Liver (tissue), 9 donors: ENCODE measurements around the gene SNCB. TPM values are rescaled to one million over a fixed set of nuclear protein-coding genes. Genes with fewer than 3 reads are reported as not detected.

Source experiments
- DNase-seq: peaks from one replicate; pipeline ENCODE4 v3.0.0-alpha.2; 2017; ENCODE audit warnings: low spot score
- H3K27ac ChIP-seq, 2 donors: one replicate each; pipeline ENCODE4 v1.7.0; 2013; ENCODE audit warnings: inconsistent platforms in 2 of 2, low read length in 2 of 2, control low read depth in 1 of 2, low read depth in 1 of 2, mild to moderate bottlenecking in 1 of 2
- H3K27me3 ChIP-seq, 4 donors: one replicate each; pipeline versions ENCODE4 v1.6.1 to v1.7.0; 2013; ENCODE audit warnings: low read length in 3 of 4, inconsistent platforms in 1 of 4, mild to moderate bottlenecking in 1 of 4, moderate library complexity in 1 of 4; ENCODE audit not compliant: control insufficient read depth in 4 of 4, insufficient read depth in 4 of 4
- H3K36me3 ChIP-seq, 4 donors: one replicate each; pipeline versions ENCODE4 v1.6.1 to v1.7.0; 2013; ENCODE audit warnings: low read length in 3 of 4, mild to moderate bottlenecking in 3 of 4, low read depth in 1 of 4, moderate library complexity in 1 of 4; ENCODE audit not compliant: control insufficient read depth in 4 of 4, insufficient read depth in 3 of 4
- H3K4me1 ChIP-seq, 4 donors: one replicate each; pipeline versions ENCODE4 v1.6.1 to v1.7.0; 2013; ENCODE audit warnings: low read length in 3 of 4, mild to moderate bottlenecking in 3 of 4, moderate library complexity in 1 of 4; ENCODE audit not compliant: control insufficient read depth in 4 of 4, insufficient read depth in 4 of 4
- H3K4me3 ChIP-seq, 3 donors: one replicate each; pipeline versions ENCODE4 v1.6.1 to v1.7.0; 2013; ENCODE audit warnings: low read length in 3 of 3, control low read depth in 1 of 3, low read depth in 1 of 3, mild to moderate bottlenecking in 1 of 3
- H3K9ac ChIP-seq, 2 donors: one replicate each; pipeline ENCODE4 v1.7.0; 2013; ENCODE audit warnings: low read length in 2 of 2, mild to moderate bottlenecking in 2 of 2, moderate library complexity in 2 of 2, control low read depth in 1 of 2, low read depth in 1 of 2
- H3K9me3 ChIP-seq, 4 donors: one replicate each; pipeline versions ENCODE4 v1.6.1 to v1.7.0; 2013; ENCODE audit warnings: low read length in 3 of 4; ENCODE audit not compliant: control insufficient read depth in 4 of 4
- EGR1 ChIP-seq, 2 donors: IDR thresholded peaks; 2 replicates each; pipeline ENCODE4 v1.6.1; 2016 to 2018; ENCODE audit warnings: antibody characterized with exemption in 2 of 2, low read depth in 2 of 2
- FOXA2 ChIP-seq: IDR thresholded peaks from 2 replicates; pipeline ENCODE4 v1.6.1; 2016; ENCODE audit warnings: antibody characterized with exemption
- HNF4A ChIP-seq, 2 donors: conservative IDR thresholded peaks; 2 replicates each; pipeline ENCODE4 v1.6.1; 2016; ENCODE audit warnings: antibody characterized with exemption in 2 of 2, mild to moderate bottlenecking in 2 of 2
- HNF4G ChIP-seq: IDR thresholded peaks from 2 replicates; pipeline ENCODE4 v1.6.1; 2016; ENCODE audit warnings: antibody characterized with exemption
- JUND ChIP-seq, 2 donors: IDR thresholded peaks; 2 replicates each; pipeline ENCODE4 v1.6.1; 2016; ENCODE audit warnings: antibody characterized with exemption in 2 of 2
- WGBS: extraction: QIAGEN DNeasy Blood & Tissue Kit; methylation state at CpG from one replicate; pipeline ENCODE4 v1.1.7; 2013; 5-methylcytosine and 5-hydroxymethylcytosine counted together
- polyA plus RNA-seq, 2 donors: library from polyadenylated mRNA; stranded (reverse) in 1 of 2; unstranded in 1 of 2; fragments of 200-250 nt in 1 of 2; fragments of >200 nt in 1 of 2; fragmentation: Nextera tagmentation in 1 of 2; extraction: Ambion mirVana in 1 of 2; gene quantifications; one replicate each; pipeline versions ENCODE4 v1.2.1 to v1.2.3, GENCODE V29; 2013 to 2015
- total RNA-seq, 2 donors: library from RNA; depleted of rRNA; stranded (reverse); fragments of >200 nt; gene quantifications; one replicate each; pipeline ENCODE4 v1.2.3, GENCODE V29; 2014
- TF ChIP-seq, protein P1 (sequence below): IDR thresholded peaks from 2 replicates; pipeline ENCODE4 v1.6.1; 2016; ENCODE audit warnings: antibody characterized with exemption
- TF ChIP-seq, protein P2 (sequence below): IDR thresholded peaks from 2 replicates; pipeline ENCODE4 v1.6.1; 2016; ENCODE audit warnings: antibody characterized with exemption, mild to moderate bottlenecking
- TF ChIP-seq, protein P3 (sequence below): IDR thresholded peaks from 2 replicates; pipeline ENCODE4 v1.6.1; 2016; ENCODE audit warnings: antibody characterized with exemption
- TF ChIP-seq, protein P4 (sequence below): fragments of 150-350 bp; IDR thresholded peaks from 2 replicates; pipeline ENCODE4 v1.5.1; 2017; ENCODE audit warnings: improper control_type of control experiment, low read depth, low read length; ENCODE audit not compliant: missing input control
- donor health status: healthy.
- donor health status: healthy.
- donor health status: healthy.
- donor health status: healthy.
- donor health status: healthy.

SNCB gene
- total and polyA plus RNA-seq, 4 donors: not detected

DNA sequence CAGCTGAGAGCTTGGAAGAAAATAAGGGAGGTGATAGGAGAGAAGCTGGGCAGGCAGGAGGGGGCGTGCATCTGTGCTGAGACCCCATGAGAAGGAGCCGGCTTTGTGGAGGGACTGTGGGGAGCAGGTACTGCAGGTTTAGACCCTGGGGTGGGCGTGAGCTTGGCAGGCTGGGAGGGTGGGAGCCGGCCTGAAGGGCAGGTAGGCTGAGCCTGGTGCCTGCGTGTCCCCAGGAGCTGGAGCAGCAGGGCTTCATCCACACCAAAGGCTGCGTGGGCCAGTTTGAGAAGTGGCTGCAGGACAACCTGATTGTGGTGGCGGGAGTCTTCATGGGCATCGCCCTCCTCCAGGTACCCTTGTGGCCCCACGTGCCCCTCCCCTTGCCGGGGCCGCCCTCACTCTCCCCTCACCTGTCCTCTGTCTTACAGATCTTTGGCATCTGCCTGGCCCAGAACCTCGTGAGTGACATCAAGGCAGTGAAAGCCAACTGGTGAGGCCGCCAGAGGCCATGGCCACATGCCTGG, 26.2 kb upstream of the SNCB start:
- TF ChIP-seq EGR1 (IDR thresholded peaks at IDR 0.05; ENCODE audit: low read depth in 2 of 2) (no peak), FOXA2 (no peak), HNF4G (no peak)
- TF ChIP-seq, protein P1, sequence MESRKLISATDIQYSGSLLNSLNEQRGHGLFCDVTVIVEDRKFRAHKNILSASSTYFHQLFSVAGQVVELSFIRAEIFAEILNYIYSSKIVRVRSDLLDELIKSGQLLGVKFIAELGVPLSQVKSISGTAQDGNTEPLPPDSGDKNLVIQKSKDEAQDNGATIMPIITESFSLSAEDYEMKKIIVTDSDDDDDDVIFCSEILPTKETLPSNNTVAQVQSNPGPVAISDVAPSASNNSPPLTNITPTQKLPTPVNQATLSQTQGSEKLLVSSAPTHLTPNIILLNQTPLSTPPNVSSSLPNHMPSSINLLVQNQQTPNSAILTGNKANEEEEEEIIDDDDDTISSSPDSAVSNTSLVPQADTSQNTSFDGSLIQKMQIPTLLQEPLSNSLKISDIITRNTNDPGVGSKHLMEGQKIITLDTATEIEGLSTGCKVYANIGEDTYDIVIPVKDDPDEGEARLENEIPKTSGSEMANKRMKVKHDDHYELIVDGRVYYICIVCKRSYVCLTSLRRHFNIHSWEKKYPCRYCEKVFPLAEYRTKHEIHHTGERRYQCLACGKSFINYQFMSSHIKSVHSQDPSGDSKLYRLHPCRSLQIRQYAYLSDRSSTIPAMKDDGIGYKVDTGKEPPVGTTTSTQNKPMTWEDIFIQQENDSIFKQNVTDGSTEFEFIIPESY: no peak
- H3K4me3 ChIP-seq: no peak overlapping the region
- H3K36me3 ChIP-seq: peaks cover 0 to 12% (median 1%) of the 10 kb centered on the region in 4 donors
- WGBS: 93% methylated on average over 13 of the region's 13 CpGs
- H3K9ac ChIP-seq: no peak overlapping the region
- no peaks in the 10 kb centered on the region for H3K9me3 ChIP-seq
- H3K4me1 ChIP-seq: peaks cover 2 to 20% (median 14%) of the 10 kb centered on the region in 4 donors
- no peak for DNase-seq
- H3K27ac ChIP-seq: no peak overlapping the region
- no peaks in the 10 kb centered on the region for H3K27me3 ChIP-seq

DNA sequence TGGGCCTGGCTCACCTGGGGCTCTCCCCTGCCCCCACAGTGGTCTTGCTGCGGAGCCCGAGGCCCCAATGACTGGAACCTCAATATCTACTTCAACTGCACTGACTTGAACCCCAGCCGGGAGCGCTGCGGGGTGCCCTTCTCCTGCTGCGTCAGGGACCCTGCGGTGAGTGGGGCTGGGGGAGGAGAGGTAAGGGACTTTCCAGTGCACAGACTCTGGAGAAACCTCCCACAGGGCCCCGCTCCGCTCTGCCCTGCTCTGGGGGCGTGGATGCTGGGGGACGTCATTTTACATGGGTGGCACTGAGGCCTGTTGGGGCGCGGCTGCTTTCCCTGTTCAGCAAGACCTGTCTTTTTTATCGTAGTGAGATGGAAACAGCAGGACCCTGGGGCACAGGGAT, 24.5 kb upstream of the SNCB start:
- TF ChIP-seq JUND (IDR thresholded peaks at IDR 0.05) (no peak), FOXA2 (no peak), HNF4A (conservative IDR thresholded peaks at IDR 0.05) (no peak)
- TF ChIP-seq, protein P2, sequence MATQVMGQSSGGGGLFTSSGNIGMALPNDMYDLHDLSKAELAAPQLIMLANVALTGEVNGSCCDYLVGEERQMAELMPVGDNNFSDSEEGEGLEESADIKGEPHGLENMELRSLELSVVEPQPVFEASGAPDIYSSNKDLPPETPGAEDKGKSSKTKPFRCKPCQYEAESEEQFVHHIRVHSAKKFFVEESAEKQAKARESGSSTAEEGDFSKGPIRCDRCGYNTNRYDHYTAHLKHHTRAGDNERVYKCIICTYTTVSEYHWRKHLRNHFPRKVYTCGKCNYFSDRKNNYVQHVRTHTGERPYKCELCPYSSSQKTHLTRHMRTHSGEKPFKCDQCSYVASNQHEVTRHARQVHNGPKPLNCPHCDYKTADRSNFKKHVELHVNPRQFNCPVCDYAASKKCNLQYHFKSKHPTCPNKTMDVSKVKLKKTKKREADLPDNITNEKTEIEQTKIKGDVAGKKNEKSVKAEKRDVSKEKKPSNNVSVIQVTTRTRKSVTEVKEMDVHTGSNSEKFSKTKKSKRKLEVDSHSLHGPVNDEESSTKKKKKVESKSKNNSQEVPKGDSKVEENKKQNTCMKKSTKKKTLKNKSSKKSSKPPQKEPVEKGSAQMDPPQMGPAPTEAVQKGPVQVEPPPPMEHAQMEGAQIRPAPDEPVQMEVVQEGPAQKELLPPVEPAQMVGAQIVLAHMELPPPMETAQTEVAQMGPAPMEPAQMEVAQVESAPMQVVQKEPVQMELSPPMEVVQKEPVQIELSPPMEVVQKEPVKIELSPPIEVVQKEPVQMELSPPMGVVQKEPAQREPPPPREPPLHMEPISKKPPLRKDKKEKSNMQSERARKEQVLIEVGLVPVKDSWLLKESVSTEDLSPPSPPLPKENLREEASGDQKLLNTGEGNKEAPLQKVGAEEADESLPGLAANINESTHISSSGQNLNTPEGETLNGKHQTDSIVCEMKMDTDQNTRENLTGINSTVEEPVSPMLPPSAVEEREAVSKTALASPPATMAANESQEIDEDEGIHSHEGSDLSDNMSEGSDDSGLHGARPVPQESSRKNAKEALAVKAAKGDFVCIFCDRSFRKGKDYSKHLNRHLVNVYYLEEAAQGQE: no peak
- TF ChIP-seq, protein P3, sequence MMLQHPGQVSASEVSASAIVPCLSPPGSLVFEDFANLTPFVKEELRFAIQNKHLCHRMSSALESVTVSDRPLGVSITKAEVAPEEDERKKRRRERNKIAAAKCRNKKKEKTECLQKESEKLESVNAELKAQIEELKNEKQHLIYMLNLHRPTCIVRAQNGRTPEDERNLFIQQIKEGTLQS: no peak
- Histone ChIP-seq H3K27me3 (no peaks in the 10 kb centered on the region), H3K9me3 (no peaks in the 10 kb centered on the region), H3K4me1 (peaks cover 2 to 15% (median 13%) of the 10 kb centered on the region in 4 donors), H3K9ac (no peak overlapping the region), H3K27ac (no peak overlapping the region), H3K4me3 (no peak overlapping the region), H3K36me3 (peaks cover 0 to 12% (median 1%) of the 10 kb centered on the region in 4 donors)
- DNase-seq: no peak
- WGBS: 97% methylated on average over 14 of the region's 14 CpGs

DNA sequence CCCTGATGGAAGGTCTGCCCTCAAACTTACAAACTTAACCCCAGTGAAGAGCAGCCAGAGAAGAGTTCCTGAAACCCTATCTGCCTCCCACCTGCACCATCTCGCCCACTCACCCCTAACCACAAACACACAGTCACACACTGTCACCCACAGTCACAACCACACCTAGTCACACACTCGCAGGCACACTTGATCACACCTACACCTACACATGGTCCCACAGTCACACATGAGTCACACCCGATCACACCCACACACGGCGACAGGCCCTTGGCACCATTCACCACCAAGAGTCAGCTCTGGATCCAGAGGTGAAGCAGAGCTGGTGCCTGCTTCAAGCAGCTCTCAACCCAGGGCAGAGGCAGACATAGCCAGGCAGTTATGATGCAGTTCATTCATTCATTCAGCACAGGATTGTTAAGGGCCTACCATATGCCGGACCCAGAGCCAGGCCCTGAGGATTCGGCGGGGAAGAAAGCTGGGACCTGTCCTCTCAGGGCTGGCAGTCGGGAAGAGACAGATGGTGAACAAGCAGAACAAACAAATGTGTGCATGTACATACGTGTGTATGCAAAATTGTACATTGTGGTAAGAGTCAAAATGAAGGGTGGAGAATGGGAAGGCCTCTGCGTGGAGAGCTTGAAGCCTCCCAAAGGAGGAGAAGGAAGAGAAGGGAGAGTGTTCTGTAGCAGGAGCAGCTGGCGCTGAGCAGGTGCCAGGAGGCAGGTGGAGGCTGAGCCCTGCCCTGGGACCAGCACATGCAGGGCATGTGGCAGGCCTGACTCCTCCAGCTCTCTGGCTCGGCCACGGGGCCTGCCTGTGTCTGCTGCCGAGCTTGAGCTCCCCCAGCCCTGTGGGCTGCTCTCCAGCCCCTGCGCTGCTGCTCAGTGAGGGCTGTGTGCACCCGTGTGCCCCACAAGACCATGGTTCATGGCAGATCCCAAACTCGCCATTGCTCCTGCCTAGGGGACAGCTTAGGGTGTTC, 23.4 kb upstream of the SNCB start:
- peaks cover under 1 to 7% (median 6%) of the 10 kb centered on the region in 4 donors for H3K4me1 ChIP-seq
- peaks cover 0 to 12% (median 1%) of the 10 kb centered on the region in 4 donors for H3K36me3 ChIP-seq
- no peaks in the 10 kb centered on the region for H3K27me3 ChIP-seq
- no peaks in the 10 kb centered on the region for H3K9me3 ChIP-seq
- no peak overlapping the region for H3K27ac ChIP-seq
- no peak overlapping the region for H3K9ac ChIP-seq
- TF ChIP-seq, protein P4, sequence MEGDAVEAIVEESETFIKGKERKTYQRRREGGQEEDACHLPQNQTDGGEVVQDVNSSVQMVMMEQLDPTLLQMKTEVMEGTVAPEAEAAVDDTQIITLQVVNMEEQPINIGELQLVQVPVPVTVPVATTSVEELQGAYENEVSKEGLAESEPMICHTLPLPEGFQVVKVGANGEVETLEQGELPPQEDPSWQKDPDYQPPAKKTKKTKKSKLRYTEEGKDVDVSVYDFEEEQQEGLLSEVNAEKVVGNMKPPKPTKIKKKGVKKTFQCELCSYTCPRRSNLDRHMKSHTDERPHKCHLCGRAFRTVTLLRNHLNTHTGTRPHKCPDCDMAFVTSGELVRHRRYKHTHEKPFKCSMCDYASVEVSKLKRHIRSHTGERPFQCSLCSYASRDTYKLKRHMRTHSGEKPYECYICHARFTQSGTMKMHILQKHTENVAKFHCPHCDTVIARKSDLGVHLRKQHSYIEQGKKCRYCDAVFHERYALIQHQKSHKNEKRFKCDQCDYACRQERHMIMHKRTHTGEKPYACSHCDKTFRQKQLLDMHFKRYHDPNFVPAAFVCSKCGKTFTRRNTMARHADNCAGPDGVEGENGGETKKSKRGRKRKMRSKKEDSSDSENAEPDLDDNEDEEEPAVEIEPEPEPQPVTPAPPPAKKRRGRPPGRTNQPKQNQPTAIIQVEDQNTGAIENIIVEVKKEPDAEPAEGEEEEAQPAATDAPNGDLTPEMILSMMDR: no peak
- no peak for DNase-seq
- WGBS: 91% methylated on average over 18 of the region's 18 CpGs
- H3K4me3 ChIP-seq: no peak overlapping the region
